ENCODE data around the gene DNAJB9. TPM values are rescaled to one million over a fixed set of nuclear protein-coding genes. Genes with fewer than 3 reads are reported as not detected.

DNAJB9 gene
- total and polyA plus RNA-seq, 2 experiments from 2014 or later = 7.3 to 16.0 TPM

DNA sequence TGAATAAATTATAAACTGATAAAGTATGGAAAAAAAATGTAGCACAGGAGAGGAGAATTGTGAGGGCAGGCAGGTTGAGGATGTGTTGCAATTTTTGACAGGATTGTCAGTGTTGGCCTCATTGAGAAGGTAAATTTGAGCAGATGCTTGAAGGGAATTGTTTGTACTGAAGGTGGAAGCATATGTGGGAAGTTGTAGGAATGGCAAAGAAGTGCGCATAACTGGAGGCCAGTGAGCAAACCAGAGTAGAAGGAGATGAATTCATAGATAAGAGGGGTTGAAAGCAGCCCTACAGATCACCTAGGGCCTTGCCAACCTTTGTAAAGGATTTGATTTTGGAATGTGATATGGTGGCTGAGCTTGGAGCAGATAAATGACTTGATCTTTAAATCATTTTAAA, 6.4 kb downstream of the DNAJB9 start:
- Mint-ChIP-seq H3K4me1 (peaks cover 11% of the 10 kb centered on the region), H3K36me3 (ENCODE audit: low read depth) (peaks cover 66% of the 10 kb centered on the region), H3K27ac (no peak overlapping the region), H3K27me3 (ENCODE audit: insufficient read depth, low read depth, poor library complexity) (peaks cover 4% of the 10 kb centered on the region), H3K4me3 (no peak overlapping the region), H3K9me3 (peaks cover 25% of the 10 kb centered on the region)
- TF ChIP-seq, protein P1, sequence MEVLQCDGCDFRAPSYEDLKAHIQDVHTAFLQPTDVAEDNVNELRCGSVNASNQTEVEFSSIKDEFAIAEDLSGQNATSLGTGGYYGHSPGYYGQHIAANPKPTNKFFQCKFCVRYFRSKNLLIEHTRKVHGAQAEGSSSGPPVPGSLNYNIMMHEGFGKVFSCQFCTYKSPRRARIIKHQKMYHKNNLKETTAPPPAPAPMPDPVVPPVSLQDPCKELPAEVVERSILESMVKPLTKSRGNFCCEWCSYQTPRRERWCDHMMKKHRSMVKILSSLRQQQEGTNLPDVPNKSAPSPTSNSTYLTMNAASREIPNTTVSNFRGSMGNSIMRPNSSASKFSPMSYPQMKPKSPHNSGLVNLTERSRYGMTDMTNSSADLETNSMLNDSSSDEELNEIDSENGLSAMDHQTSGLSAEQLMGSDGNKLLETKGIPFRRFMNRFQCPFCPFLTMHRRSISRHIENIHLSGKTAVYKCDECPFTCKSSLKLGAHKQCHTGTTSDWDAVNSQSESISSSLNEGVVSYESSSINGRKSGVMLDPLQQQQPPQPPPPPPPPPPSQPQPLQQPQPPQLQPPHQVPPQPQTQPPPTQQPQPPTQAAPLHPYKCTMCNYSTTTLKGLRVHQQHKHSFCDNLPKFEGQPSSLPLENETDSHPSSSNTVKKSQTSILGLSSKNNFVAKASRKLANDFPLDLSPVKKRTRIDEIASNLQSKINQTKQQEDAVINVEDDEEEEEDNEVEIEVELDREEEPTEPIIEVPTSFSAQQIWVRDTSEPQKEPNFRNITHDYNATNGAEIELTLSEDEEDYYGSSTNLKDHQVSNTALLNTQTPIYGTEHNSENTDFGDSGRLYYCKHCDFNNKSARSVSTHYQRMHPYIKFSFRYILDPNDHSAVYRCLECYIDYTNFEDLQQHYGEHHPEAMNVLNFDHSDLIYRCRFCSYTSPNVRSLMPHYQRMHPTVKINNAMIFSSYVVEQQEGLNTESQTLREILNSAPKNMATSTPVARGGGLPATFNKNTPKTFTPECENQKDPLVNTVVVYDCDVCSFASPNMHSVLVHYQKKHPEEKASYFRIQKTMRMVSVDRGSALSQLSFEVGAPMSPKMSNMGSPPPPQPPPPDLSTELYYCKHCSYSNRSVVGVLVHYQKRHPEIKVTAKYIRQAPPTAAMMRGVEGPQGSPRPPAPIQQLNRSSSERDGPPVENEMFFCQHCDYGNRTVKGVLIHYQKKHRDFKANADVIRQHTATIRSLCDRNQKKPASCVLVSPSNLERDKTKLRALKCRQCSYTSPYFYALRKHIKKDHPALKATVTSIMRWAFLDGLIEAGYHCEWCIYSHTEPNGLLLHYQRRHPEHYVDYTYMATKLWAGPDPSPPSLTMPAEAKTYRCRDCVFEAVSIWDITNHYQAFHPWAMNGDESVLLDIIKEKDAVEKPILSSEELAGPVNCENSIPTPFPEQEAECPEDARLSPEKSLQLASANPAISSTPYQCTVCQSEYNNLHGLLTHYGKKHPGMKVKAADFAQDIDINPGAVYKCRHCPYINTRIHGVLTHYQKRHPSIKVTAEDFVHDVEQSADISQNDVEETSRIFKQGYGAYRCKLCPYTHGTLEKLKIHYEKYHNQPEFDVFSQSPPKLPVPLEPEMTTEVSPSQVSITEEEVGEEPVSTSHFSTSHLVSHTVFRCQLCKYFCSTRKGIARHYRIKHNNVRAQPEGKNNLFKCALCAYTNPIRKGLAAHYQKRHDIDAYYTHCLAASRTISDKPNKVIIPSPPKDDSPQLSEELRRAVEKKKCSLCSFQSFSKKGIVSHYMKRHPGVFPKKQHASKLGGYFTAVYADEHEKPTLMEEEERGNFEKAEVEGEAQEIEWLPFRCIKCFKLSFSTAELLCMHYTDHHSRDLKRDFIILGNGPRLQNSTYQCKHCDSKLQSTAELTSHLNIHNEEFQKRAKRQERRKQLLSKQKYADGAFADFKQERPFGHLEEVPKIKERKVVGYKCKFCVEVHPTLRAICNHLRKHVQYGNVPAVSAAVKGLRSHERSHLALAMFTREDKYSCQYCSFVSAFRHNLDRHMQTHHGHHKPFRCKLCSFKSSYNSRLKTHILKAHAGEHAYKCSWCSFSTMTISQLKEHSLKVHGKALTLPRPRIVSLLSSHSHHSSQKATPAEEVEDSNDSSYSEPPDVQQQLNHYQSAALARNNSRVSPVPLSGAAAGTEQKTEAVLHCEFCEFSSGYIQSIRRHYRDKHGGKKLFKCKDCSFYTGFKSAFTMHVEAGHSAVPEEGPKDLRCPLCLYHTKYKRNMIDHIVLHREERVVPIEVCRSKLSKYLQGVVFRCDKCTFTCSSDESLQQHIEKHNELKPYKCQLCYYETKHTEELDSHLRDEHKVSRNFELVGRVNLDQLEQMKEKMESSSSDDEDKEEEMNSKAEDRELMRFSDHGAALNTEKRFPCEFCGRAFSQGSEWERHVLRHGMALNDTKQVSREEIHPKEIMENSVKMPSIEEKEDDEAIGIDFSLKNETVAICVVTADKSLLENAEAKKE (CRISPR knock-in tag; IDR thresholded peaks at IDR 0.05) = no peak
- no peak for TF ChIP-seq STAT1 (IDR thresholded peaks at IDR 0.05; ENCODE audit: unreplicated experiment)
- TF ChIP-seq, protein P2, sequence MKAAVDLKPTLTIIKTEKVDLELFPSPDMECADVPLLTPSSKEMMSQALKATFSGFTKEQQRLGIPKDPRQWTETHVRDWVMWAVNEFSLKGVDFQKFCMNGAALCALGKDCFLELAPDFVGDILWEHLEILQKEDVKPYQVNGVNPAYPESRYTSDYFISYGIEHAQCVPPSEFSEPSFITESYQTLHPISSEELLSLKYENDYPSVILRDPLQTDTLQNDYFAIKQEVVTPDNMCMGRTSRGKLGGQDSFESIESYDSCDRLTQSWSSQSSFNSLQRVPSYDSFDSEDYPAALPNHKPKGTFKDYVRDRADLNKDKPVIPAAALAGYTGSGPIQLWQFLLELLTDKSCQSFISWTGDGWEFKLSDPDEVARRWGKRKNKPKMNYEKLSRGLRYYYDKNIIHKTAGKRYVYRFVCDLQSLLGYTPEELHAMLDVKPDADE (IDR thresholded peaks at IDR 0.05) = no peak
- TF ChIP-seq, protein P3, sequence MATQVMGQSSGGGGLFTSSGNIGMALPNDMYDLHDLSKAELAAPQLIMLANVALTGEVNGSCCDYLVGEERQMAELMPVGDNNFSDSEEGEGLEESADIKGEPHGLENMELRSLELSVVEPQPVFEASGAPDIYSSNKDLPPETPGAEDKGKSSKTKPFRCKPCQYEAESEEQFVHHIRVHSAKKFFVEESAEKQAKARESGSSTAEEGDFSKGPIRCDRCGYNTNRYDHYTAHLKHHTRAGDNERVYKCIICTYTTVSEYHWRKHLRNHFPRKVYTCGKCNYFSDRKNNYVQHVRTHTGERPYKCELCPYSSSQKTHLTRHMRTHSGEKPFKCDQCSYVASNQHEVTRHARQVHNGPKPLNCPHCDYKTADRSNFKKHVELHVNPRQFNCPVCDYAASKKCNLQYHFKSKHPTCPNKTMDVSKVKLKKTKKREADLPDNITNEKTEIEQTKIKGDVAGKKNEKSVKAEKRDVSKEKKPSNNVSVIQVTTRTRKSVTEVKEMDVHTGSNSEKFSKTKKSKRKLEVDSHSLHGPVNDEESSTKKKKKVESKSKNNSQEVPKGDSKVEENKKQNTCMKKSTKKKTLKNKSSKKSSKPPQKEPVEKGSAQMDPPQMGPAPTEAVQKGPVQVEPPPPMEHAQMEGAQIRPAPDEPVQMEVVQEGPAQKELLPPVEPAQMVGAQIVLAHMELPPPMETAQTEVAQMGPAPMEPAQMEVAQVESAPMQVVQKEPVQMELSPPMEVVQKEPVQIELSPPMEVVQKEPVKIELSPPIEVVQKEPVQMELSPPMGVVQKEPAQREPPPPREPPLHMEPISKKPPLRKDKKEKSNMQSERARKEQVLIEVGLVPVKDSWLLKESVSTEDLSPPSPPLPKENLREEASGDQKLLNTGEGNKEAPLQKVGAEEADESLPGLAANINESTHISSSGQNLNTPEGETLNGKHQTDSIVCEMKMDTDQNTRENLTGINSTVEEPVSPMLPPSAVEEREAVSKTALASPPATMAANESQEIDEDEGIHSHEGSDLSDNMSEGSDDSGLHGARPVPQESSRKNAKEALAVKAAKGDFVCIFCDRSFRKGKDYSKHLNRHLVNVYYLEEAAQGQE (IDR thresholded peaks at IDR 0.05; ENCODE audit: unreplicated experiment) = no peak
- no peak for TF ChIP-seq NANOG (IDR thresholded peaks at IDR 0.05; ENCODE audit: borderline replicate concordance)
- no peak for TF ChIP-seq POLR2AphosphoS5 (IDR thresholded peaks at IDR 0.05; ENCODE audit: low read depth)
- TF ChIP-seq ZNF114 (CRISPR knock-in tag; IDR thresholded peaks at IDR 0.05) = no peak
- TF ChIP-seq EZH2phosphoT487 (IDR thresholded peaks at IDR 0.05; ENCODE audit: unreplicated experiment) = no peak
- ATAC-seq (no peak), DNase-seq (ENCODE audit: low spot score) (no peak)
- Histone ChIP-seq H3K27me3 (ENCODE audit: insufficient read depth) (no peaks in the 10 kb centered on the region), H3K4me3 (no peak overlapping the region), H3K36me3 (ENCODE audit: insufficient read depth) (peaks cover 13% of the 10 kb centered on the region), H3K4me1 (ENCODE audit: insufficient read depth) (no peaks in the 10 kb centered on the region; the same call in 1 of the 2 replicates), H2AFZ (no peak overlapping the region), H3K27ac (ENCODE audit: low read depth) (no peak overlapping the region), H3K79me2 (replicated peaks; ENCODE audit: insufficient read depth) (peaks cover 27% of the 10 kb centered on the region), H3K9me2 (ENCODE audit: insufficient read depth) (no peaks in the 10 kb centered on the region), H4K20me1 (replicated peaks; ENCODE audit: insufficient read depth) (0 out of 2 replicates have a peak, but pooled peaks cover 6% of the 10 kb centered on the region), H3K4me2 (no peak overlapping the region), H3F3A (replicated peaks; ENCODE audit: low read depth) (no peaks in the 10 kb centered on the region)
